HepG2 (cell line): ENCODE results near the gene FXN.

ENCODE experiments used
- CTCF ChIP-seq: sonication (generic); formaldehyde crosslinking; IDR thresholded peaks from 2 replicates; pipeline ENCODE4 v1.5.0; 2020; ENCODE audit warnings: mild to moderate bottlenecking, missing genetic modification reagents, moderate library complexity
- GABPA ChIP-seq, 2 experiments: IDR thresholded peaks; 2 replicates each; pipeline ENCODE4 v1.6.1; 2011 to 2016; ENCODE audit warnings: low read depth in 2 of 2, low read length in 1 of 2, missing biosample characterization in 1 of 2, missing genetic modification characterization in 1 of 2
- GTF3A ChIP-seq: sonication (generic); formaldehyde crosslinking; conservative IDR thresholded peaks from 2 replicates; pipeline ENCODE4 v1.4.0; 2020; ENCODE audit warnings: mild to moderate bottlenecking, missing genetic modification reagents
- ISX ChIP-seq: sonication (generic); formaldehyde crosslinking; conservative IDR thresholded peaks from 2 replicates; pipeline ENCODE4 v1.5.0; 2020; ENCODE audit warnings: missing genetic modification reagents
- KDM1A ChIP-seq: IDR thresholded peaks from 2 replicates; pipeline ENCODE4 v1.6.1; 2016; ENCODE audit warnings: missing compliant biosample characterization
- KDM5A ChIP-seq: fragments of 200-600 bp; sonication (generic); IDR thresholded peaks from 2 replicates; pipeline ENCODE4 v1.7.0; 2018; ENCODE audit warnings: antibody characterized with exemption, mild to moderate bottlenecking, low read length, borderline replicate concordance
- MEIS2 ChIP-seq: sonication (generic); formaldehyde crosslinking; IDR thresholded peaks from 2 replicates; pipeline ENCODE4 v1.9.0; 2021; ENCODE audit warnings: mild to moderate bottlenecking, missing genetic modification reagents
- NFIB ChIP-seq: sonication (generic); formaldehyde crosslinking; IDR thresholded peaks from 2 replicates; pipeline ENCODE4 v1.9.0; 2021; ENCODE audit warnings: missing genetic modification reagents, mild to moderate bottlenecking, borderline replicate concordance
- SMAD1 ChIP-seq: sonication (generic); formaldehyde crosslinking; IDR thresholded peaks from 2 replicates; pipeline ENCODE4 v1.4.0; 2020; ENCODE audit warnings: missing genetic modification reagents, low read depth, mild to moderate bottlenecking, borderline replicate concordance
- SMAD3 ChIP-seq: sonication (generic); formaldehyde crosslinking; IDR thresholded peaks from 2 replicates; pipeline ENCODE4 v1.4.0; 2020; ENCODE audit warnings: missing genetic modification reagents
- ZNF331 ChIP-seq: sonication (generic); formaldehyde crosslinking; IDR thresholded peaks from 2 replicates; pipeline ENCODE4 v1.4.0; 2020; ENCODE audit warnings: missing genetic modification reagents
- ZNF646 ChIP-seq: sonication (generic); formaldehyde crosslinking; IDR thresholded peaks from 2 replicates; pipeline ENCODE4 v1.9.0; 2021; ENCODE audit warnings: mild to moderate bottlenecking, missing genetic modification reagents
- TF ChIP-seq, protein P1 (sequence below): sonication (generic); formaldehyde crosslinking; IDR thresholded peaks from 2 replicates; pipeline ENCODE4 v1.8.0; 2022; ENCODE audit warnings: missing genetic modification reagents, mild to moderate bottlenecking, borderline replicate concordance

DNA sequence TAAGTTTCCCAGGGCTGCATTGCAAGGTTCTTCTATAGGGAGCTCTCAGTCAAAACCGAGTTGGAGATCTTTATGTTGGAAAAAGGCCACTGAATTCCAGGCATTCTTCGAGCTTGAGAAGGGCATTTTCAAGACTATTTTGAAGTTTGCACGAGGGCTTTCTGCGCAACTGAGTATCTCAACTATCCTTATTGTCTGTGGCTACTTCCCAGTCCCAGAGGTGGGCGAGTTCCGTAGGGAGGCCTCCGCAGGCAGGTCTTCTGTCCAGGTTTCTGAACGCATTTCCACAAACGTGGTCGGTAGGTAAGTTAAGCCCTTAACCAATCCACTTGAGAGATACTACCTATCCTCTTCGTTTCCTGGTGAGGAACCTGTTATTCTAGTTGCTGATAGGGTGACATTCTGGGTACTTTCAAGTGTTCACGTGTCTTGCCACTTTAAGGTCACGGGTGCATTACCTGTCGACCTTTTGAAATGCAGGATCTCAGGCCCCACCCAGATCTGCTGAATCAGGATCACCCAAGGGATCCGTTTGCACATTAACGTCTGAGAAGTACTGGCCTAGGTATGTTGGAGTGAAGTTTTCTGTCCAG lies 87.1 kb downstream of the FXN start:
- TF ChIP-seq GABPA (IDR thresholded peaks at IDR 0.05; ENCODE audit: low read depth, low read length) (no peak), GABPA (CRISPR knock-in tag; IDR thresholded peaks at IDR 0.05; ENCODE audit: low read depth) (no peak), SMAD3 (no peak), ISX (CRISPR knock-in tag) (no peak), ZNF646 (CRISPR knock-in tag) (no peak), SMAD1 (no peak), ZNF331 (CRISPR knock-in tag) (no peak), CTCF (CRISPR knock-in tag) (no peak; the same call in 1 of the 2 replicates), KDM5A (no peak), NFIB (CRISPR knock-in tag) (no peak), MEIS2 (CRISPR knock-in tag) (no peak), GTF3A (CRISPR knock-in tag) (no peak), KDM1A (CRISPR knock-in tag) (no peak)
- TF ChIP-seq, protein P1, sequence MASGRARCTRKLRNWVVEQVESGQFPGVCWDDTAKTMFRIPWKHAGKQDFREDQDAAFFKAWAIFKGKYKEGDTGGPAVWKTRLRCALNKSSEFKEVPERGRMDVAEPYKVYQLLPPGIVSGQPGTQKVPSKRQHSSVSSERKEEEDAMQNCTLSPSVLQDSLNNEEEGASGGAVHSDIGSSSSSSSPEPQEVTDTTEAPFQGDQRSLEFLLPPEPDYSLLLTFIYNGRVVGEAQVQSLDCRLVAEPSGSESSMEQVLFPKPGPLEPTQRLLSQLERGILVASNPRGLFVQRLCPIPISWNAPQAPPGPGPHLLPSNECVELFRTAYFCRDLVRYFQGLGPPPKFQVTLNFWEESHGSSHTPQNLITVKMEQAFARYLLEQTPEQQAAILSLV (CRISPR knock-in tag) = 0 out of 2 replicates have a peak, but pooled peaks have one; percentile 45
